Left cardiac atrium (tissue), 4 donors: ENCODE data around the gene SKIC8. TPM values are rescaled to one million over a fixed set of nuclear protein-coding genes. Genes with fewer than 3 reads are reported as not detected.

Experiments used
- ATAC-seq, 2 donors: fragments of 200-7000 bp; cut with Tn5 transposase; one replicate each; pipeline ENCODE4 v1.9.1; 2020; ENCODE audit warnings: mild to moderate bottlenecking in 2 of 2, moderate library complexity in 2 of 2
- DNase-seq: peaks from one replicate; pipeline ENCODE4 v3.0.0-alpha.2; 2020
- intact Hi-C, 2 donors: fragments of 100-400 bp; cut with DNase I; formaldehyde crosslinking; loops; one replicate each; pipeline versions ENCODE4 v1.14.1 to v1.15.1; 2022 to 2023
- total RNA-seq, 2 donors: library from RNA; stranded (reverse); fragmentation: NEBNext Ultra II Directional; extraction: Animal tissue kit (Norgen Biotek cat#: 25700); gene quantifications; one replicate each; pipeline ENCODE4 v1.2.1, GENCODE V29; 2021
- donor health status: DM: no; HTN: yes; CAD: no.
- donor health status: DM: no; HTN: yes; CAD: no; lungs with severe emphysema.
- donor health status: DM: yes; HTN: yes; CAD: no.
- donor health status: Dilated cardiomyopathy.

The SKIC8 gene
- total RNA-seq, 2 donors from 2014 or later, result 27.1 to 35.5 TPM

- ATAC-seq (peak; percentile 94 to 97), DNase-seq (peak; percentile 85)
- intact Hi-C loops, result loop anchor here (1.0 to 5.0 kb wide), 5 partner anchors 49 to 129 kb away; no protein-coding TSS in a partner anchor
These were observed 58.4 kb downstream of the SKIC8 start for GRCh38 chr15:78241017-78241416.

DNA sequence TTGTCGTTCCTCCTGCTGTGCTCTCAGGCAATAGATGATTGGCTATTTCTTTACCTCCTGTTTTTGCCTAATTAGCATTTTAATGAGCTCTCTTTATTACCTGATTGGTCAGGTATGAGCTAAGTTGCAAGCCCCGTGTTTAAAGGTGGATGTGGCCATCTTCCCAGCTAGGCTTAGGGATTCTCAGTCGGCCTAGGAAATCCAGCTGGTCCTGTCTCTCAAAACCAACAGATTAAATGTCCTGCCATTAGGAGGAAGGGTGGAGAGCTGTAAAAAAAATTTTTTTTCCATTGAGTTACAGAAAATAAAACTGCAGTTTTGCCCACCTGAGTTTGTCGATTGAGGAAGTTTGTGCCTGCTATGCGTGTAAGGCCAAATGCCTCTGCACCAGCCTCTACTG lies 59.6 kb downstream of the SKIC8 start:
- intact Hi-C loops, result loop anchor here (2.0 to 5.0 kb wide), 6 partner anchors 38 to 283 kb away; no protein-coding TSS in a partner anchor
- DNase-seq, result no peak
- ATAC-seq, result no peak

DNA sequence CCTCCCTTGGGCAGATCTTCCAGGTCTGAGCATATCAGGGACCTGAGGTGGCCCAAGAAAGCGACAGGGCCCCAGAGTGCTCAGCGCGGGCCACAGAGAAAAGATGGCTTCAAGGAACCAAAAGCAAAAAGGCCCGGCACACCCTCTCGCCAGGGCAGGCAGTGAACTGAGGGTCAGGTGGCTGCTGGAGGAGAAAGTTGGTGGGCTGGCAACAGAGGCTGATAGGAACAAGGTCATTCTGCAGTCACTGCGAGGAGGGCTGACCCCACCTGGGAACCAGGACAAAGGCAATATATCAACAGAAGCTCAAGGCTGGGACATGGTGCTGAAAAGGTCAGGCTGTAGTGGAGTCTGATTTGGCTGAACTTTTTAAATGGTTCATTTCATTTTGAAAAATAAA lies 62.3 kb downstream of the SKIC8 start:
- intact Hi-C loops, result loop anchor here in 1 of 2 donors (5.0 kb wide), 2 partner anchors 35 to 280 kb away; no protein-coding TSS in a partner anchor
- DNase-seq, result no peak
- no peak for ATAC-seq

DNA sequence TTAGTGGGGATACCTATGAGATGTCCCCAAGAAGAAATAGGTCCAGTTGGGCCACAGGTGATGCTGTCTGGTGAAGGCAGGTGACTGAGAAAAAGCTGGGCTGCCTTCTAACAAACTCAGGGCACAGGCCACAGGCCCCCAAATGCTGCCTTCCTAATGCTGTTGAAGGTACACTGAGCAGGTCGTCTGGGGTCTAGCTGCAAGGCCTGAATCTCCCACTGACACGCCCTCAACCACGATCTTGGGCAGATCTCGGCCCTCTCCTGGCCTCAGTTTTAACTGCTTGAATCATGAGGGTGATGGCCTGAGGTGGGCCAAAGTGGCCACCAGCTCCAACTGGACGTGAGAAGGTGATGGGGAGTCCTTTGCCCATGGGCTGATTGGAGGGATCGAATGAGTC lies 62.9 kb downstream of the SKIC8 start:
- ATAC-seq, result no peak
- intact Hi-C loops, result loop anchor here in 1 of 2 donors (5.0 kb wide), 2 partner anchors 34 to 279 kb away; no protein-coding TSS in a partner anchor

GRCh38 chr15:78234515-78235040 lies 64.8 kb downstream of the SKIC8 start, which contains the start of gene ACSBG1:
TSS of gene ACSBG1 (minus strand) at chr15:78234565. CDS start at chr15:78234501, 64 bp downstream.
- intact Hi-C loops, result loop anchor here in 1 of 2 donors (5.0 kb wide), 2 partner anchors 32 to 277 kb away; no protein-coding TSS in a partner anchor
- no peak for ATAC-seq
- no peak for DNase-seq

More for the DNA sequence above, 62.9 kb downstream of the SKIC8 start:
- no peak for DNase-seq

DNA sequence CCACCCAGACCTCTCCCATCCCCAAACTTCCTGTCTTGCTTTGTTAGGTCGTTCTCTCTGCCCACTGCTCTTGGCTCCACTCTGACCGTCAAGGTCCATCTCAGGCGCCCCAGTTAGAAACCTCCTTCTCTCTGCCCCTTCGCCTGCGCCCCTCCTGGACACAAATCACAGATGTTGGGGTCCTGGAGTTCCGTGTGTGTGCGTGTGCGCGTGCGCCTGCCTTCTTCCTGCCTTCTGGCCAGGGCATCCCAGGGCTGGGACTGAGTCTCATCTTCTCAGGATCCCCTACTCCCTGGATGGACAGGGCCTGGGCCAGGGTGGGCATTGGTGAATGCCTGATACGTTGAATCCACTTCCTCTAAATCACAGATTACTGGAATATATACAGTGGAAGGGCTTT lies 65.9 kb downstream of the SKIC8 start:
- DNase-seq (no peak), ATAC-seq (no peak)
- intact Hi-C loops, result no loop called here

Other genes with a start within 250 kb of the SKIC8 start
- gene TBC1D2B, start 221.9 kb downstream of the SKIC8 start, total RNA-seq, result 10 to 100 TPM; 20.5 to 23.7 TPM
- not detected for gene SH2D7, start 207.0 kb downstream of the SKIC8 start, total RNA-seq
- gene CIB2, start 168.2 kb downstream of the SKIC8 start, total RNA-seq, result 10 to 100 TPM; 50.3 to 66.9 TPM
- 100 to 1,000 TPM; 353 to 512 TPM for gene IDH3A, start 150.2 kb downstream of the SKIC8 start, total RNA-seq
- gene ACSBG1, start 65.0 kb downstream of the SKIC8 start, total RNA-seq, result under 1 TPM; 0.29 to 0.32 TPM
- gene DNAJA4, start 35.0 kb downstream of the SKIC8 start, total RNA-seq, result 100 to 1,000 TPM; 116 to 171 TPM
- not detected for gene CRABP1, start 40.7 kb upstream of the SKIC8 start, total RNA-seq
- gene IREB2, start 138.6 kb upstream of the SKIC8 start, total RNA-seq, result 10 to 100 TPM; 29.5 to 31.0 TPM
- gene HYKK, start 208.0 kb upstream of the SKIC8 start, total RNA-seq, result 1 to 10 TPM; 5.5 to 7.1 TPM
- 100 to 1,000 TPM in 1 of 2 donors, 10 to 100 TPM in 1; 97.4 to 104 TPM for gene PSMA4, start 240.8 kb upstream of the SKIC8 start, total RNA-seq